ENCODE data around the gene PRPF39. TPM values are rescaled to one million over a fixed set of nuclear protein-coding genes. Genes with fewer than 3 reads are reported as not detected.
"Not testable (repeated sequence)": the region's sequence is repeated elsewhere in the genome, so short reads cannot be mapped to it uniquely, and the experiment has no call there.

Gene PRPF39
- total RNA-seq, 2 donors from 2014 or later, result 22.3 to 33.4 TPM

GRCh38 chr14:45135659-45136395, 51.9 kb downstream of the PRPF39 start, which contains the start of gene FANCM:
FANCM (plus strand) TSS chr14:45135930; CDS start chr14:45136032, 102 bp downstream.
- no peak for TF ChIP-seq CTCF (IDR thresholded peaks at IDR 0.05)
- Histone ChIP-seq H3K27me3 (no peaks in the 10 kb centered on the region), H3K36me3 (no peaks in the 10 kb centered on the region), H3K4me3 (peak within 1 kb of the TSS; percentile 60), H3K4me1 (peaks cover 10% of the 10 kb centered on the region), H3K27ac (peak within 1 kb of the TSS; percentile 80), H3K9ac (ENCODE audit: low read depth in 2 of 2, low read length in 2 of 2) (peak within 1 kb of the TSS; percentile 44 to 92), H3K9me3 (no peaks in the 10 kb centered on the region)
- peak; percentile 94 for DNase-seq
- intact Hi-C loops (cut with DNase I), result loop anchor here (5.0 to 10.0 kb wide), 2 partner anchors 174 to 221 kb away; partner anchors contain the start of genes KLHL28 and TOGARAM1

GRCh38 chr14:45136399-45136798, 52.5 kb downstream of the PRPF39 start:
- Histone ChIP-seq H3K9me3 (no peaks in the 10 kb centered on the region), H3K4me3 (peak overlapping the region; percentile 60), H3K36me3 (no peaks in the 10 kb centered on the region), H3K9ac (ENCODE audit: low read depth in 2 of 2, low read length in 2 of 2) (peak overlapping the region in 1 of 2 donors; percentile 92), H3K27ac (no peak overlapping the region), H3K27me3 (no peaks in the 10 kb centered on the region), H3K4me1 (peaks cover 10% of the 10 kb centered on the region)
- DNase-seq, result no peak
- intact Hi-C loops (cut with DNase I), result loop anchor here (5.0 to 10.0 kb wide), 2 partner anchors 174 to 222 kb away; partner anchors contain the start of genes KLHL28 and TOGARAM1
- TF ChIP-seq CTCF (IDR thresholded peaks at IDR 0.05), result no peak

GRCh38 chr14:45140661-45141187, 56.8 kb downstream of the PRPF39 start:
- H3K27me3 ChIP-seq, result no peaks in the 10 kb centered on the region
- no peak overlapping the region for H3K27ac ChIP-seq
- H3K4me1 ChIP-seq, result peaks cover 10% of the 10 kb centered on the region
- DNase-seq, result no peak
- no peak overlapping the region for H3K4me3 ChIP-seq
- H3K9me3 ChIP-seq, result no peaks in the 10 kb centered on the region
- TF ChIP-seq CTCF (IDR thresholded peaks at IDR 0.05), result no peak
- intact Hi-C loops (cut with DNase I), result no loop called here
- H3K9ac ChIP-seq (ENCODE audit: low read depth in 2 of 2, low read length in 2 of 2), result no peak overlapping the region
- H3K36me3 ChIP-seq, result no peaks in the 10 kb centered on the region

GRCh38 chr14:45142083-45142482, 58.2 kb downstream of the PRPF39 start:
- H3K4me3 ChIP-seq; H3K9ac ChIP-seq (ENCODE audit: low read depth in 2 of 2, low read length in 2 of 2); H3K36me3 ChIP-seq; intact Hi-C loops (cut with DNase I); H3K9me3 ChIP-seq; DNase-seq; H3K4me1 ChIP-seq; H3K27ac ChIP-seq; H3K27me3 ChIP-seq: not testable (repeated sequence)

GRCh38 chr14:45144658-45145057, 60.7 kb downstream of the PRPF39 start:
- H3K4me3 ChIP-seq, result no peak overlapping the region
- intact Hi-C loops (cut with DNase I), result no loop called here
- no peak for DNase-seq

More at GRCh38 chr14:45144658-45145057, 60.7 kb downstream of the PRPF39 start:
- Histone ChIP-seq H3K27me3 (no peaks in the 10 kb centered on the region), H3K27ac (no peak overlapping the region), H3K9me3 (no peaks in the 10 kb centered on the region), H3K4me1 (no peaks in the 10 kb centered on the region), H3K36me3 (no peaks in the 10 kb centered on the region), H3K9ac (ENCODE audit: low read depth in 2 of 2, low read length in 2 of 2) (no peak overlapping the region)
- no peak for TF ChIP-seq CTCF (IDR thresholded peaks at IDR 0.05)
